Activated CD8-positive, alpha-beta memory T cell treated with anti-CD3 and anti-CD28 coated beads for 1 hour (primary cell): ENCODE results near the gene POLN.
"Not testable (repeated sequence)": the region's sequence is repeated elsewhere in the genome, so short reads cannot be mapped to it uniquely, and the experiment has no call there.

Experiments used
- DNase-seq, 2 donors: peaks; one replicate each; pipeline ENCODE4 v3.0.0-alpha.2; 2020; ENCODE audit warnings: low read depth in 1 of 2; ENCODE audit errors: extremely low read depth in 1 of 2

Gene POLN

GRCh38 chr4:2222838-2223237 is 19.1 kb downstream of the POLN start:
- no peak for DNase-seq

- DNase-seq = not testable (repeated sequence)
Measured at GRCh38 chr4:2221378-2221777, 20.5 kb downstream of the POLN start.

GRCh38 chr4:2220016-2220630 is 21.8 kb downstream of the POLN start:
- DNase-seq = peak; percentile 61 to 67

GRCh38 chr4:2219233-2219760 is 22.6 kb downstream of the POLN start:
- no peak for DNase-seq

GRCh38 chr4:2218436-2218835 is 23.5 kb downstream of the POLN start:
- DNase-seq = no peak

- DNase-seq = no peak
Measured at GRCh38 chr4:2217726-2218125, 24.2 kb downstream of the POLN start.

GRCh38 chr4:2212831-2213230 is 29.1 kb downstream of the POLN start:
- no peak for DNase-seq

GRCh38 chr4:2202789-2203188 is 39.1 kb downstream of the POLN start:
- not testable (repeated sequence) for DNase-seq

GRCh38 chr4:2194496-2194895 is 47.4 kb downstream of the POLN start:
- no peak for DNase-seq

GRCh38 chr4:2193326-2193725 is 48.6 kb downstream of the POLN start:
- DNase-seq = no peak

- DNase-seq = no peak
Measured at GRCh38 chr4:2186865-2187172, 55.1 kb downstream of the POLN start.

- DNase-seq = no peak
Measured at GRCh38 chr4:2186133-2186864, 55.6 kb downstream of the POLN start.

GRCh38 chr4:2183394-2183793 is 58.5 kb downstream of the POLN start:
- DNase-seq = no peak

GRCh38 chr4:2182994-2183393 is 58.9 kb downstream of the POLN start:
- DNase-seq = no peak

- DNase-seq = no peak
Measured at GRCh38 chr4:2180410-2180809, 61.5 kb downstream of the POLN start.

GRCh38 chr4:2179717-2180116 is 62.2 kb downstream of the POLN start:
- DNase-seq = no peak

GRCh38 chr4:2178986-2179385 is 62.9 kb downstream of the POLN start:
- no peak for DNase-seq

- no peak for DNase-seq
Measured at GRCh38 chr4:2177443-2178093, 64.4 kb downstream of the POLN start.

- no peak for DNase-seq
Measured at GRCh38 chr4:2175990-2176698, 65.8 kb downstream of the POLN start.

GRCh38 chr4:2174061-2174460 is 67.9 kb downstream of the POLN start:
- DNase-seq = no peak

- DNase-seq = no peak
Measured at GRCh38 chr4:2172627-2173231, 69.2 kb downstream of the POLN start.
